Activated naive CD4-positive, alpha-beta T cell treated with anti-CD3 and anti-CD28 coated beads, Interleukin-2, amount 50 U/mL, for 24 hours (primary cell): ENCODE data around the gene ARHGEF38.

Experiments used
- H3K27ac Mint-ChIP-seq: one replicate; pipeline ENCODE4 v1.8.0; 2021; ENCODE audit warnings: mild to moderate bottlenecking, mixed read lengths
- H3K27me3 Mint-ChIP-seq: one replicate; pipeline ENCODE4 v1.8.0; 2021; ENCODE audit warnings: mixed read lengths
- H3K36me3 Mint-ChIP-seq: one replicate; pipeline ENCODE4 v1.8.0; 2021; ENCODE audit warnings: mixed read lengths
- H3K4me1 Mint-ChIP-seq: one replicate; pipeline ENCODE4 v1.8.0; 2021; ENCODE audit warnings: mixed read lengths
- H3K4me3 Mint-ChIP-seq: one replicate; pipeline ENCODE4 v1.8.0; 2021; ENCODE audit warnings: mild to moderate bottlenecking, mixed read lengths
- H3K9me3 Mint-ChIP-seq: one replicate; pipeline ENCODE4 v1.8.0; 2021; ENCODE audit warnings: mixed read lengths

Gene ARHGEF38

GRCh38 chr4:105645440-105645839 lies 93.0 kb downstream of the ARHGEF38 start:
- peaks cover 3% of the 10 kb centered on the region for H3K9me3 Mint-ChIP-seq
- peaks cover 17% of the 10 kb centered on the region for H3K27me3 Mint-ChIP-seq
- no peak overlapping the region for H3K27ac Mint-ChIP-seq
- H3K4me3 Mint-ChIP-seq, result no peak overlapping the region
- no peaks in the 10 kb centered on the region for H3K4me1 Mint-ChIP-seq
- no peaks in the 10 kb centered on the region for H3K36me3 Mint-ChIP-seq

GRCh38 chr4:105650190-105650589 lies 97.8 kb downstream of the ARHGEF38 start:
- no peak overlapping the region for H3K4me3 Mint-ChIP-seq
- H3K4me1 Mint-ChIP-seq, result no peaks in the 10 kb centered on the region
- no peaks in the 10 kb centered on the region for H3K36me3 Mint-ChIP-seq
- H3K27me3 Mint-ChIP-seq, result peaks cover 22% of the 10 kb centered on the region
- no peaks in the 10 kb centered on the region for H3K9me3 Mint-ChIP-seq
- H3K27ac Mint-ChIP-seq, result no peak overlapping the region

GRCh38 chr4:105651884-105652283 lies 99.5 kb downstream of the ARHGEF38 start:
- Mint-ChIP-seq H3K27me3 (peaks cover 22% of the 10 kb centered on the region), H3K27ac (no peak overlapping the region), H3K36me3 (no peaks in the 10 kb centered on the region), H3K9me3 (no peaks in the 10 kb centered on the region), H3K4me3 (no peak overlapping the region), H3K4me1 (no peaks in the 10 kb centered on the region)

- Mint-ChIP-seq H3K4me1 (no peaks in the 10 kb centered on the region), H3K27ac (no peak overlapping the region), H3K27me3 (peaks cover 22% of the 10 kb centered on the region)
These were observed 100.0 kb downstream of the ARHGEF38 start for GRCh38 chr4:105652286-105652888.

GRCh38 chr4:105657117-105657765 lies 104.8 kb downstream of the ARHGEF38 start:
- Mint-ChIP-seq H3K27ac (no peak overlapping the region), H3K36me3 (no peaks in the 10 kb centered on the region), H3K9me3 (no peaks in the 10 kb centered on the region), H3K4me3 (no peak overlapping the region), H3K27me3 (peaks cover 11% of the 10 kb centered on the region), H3K4me1 (no peaks in the 10 kb centered on the region)

More at GRCh38 chr4:105652286-105652888, 100.0 kb downstream of the ARHGEF38 start:
- Mint-ChIP-seq H3K36me3 (no peaks in the 10 kb centered on the region), H3K9me3 (no peaks in the 10 kb centered on the region), H3K4me3 (no peak overlapping the region)

GRCh38 chr4:105659190-105659589 lies 106.8 kb downstream of the ARHGEF38 start:
- peaks cover 9% of the 10 kb centered on the region for H3K27me3 Mint-ChIP-seq
- no peaks in the 10 kb centered on the region for H3K4me1 Mint-ChIP-seq
- H3K36me3 Mint-ChIP-seq, result no peaks in the 10 kb centered on the region
- H3K4me3 Mint-ChIP-seq, result no peak overlapping the region
- H3K9me3 Mint-ChIP-seq, result no peaks in the 10 kb centered on the region
- H3K27ac Mint-ChIP-seq, result no peak overlapping the region

- no peaks in the 10 kb centered on the region for H3K36me3 Mint-ChIP-seq
- peaks cover 9% of the 10 kb centered on the region for H3K27me3 Mint-ChIP-seq
- no peak overlapping the region for H3K4me3 Mint-ChIP-seq
- H3K4me1 Mint-ChIP-seq, result no peaks in the 10 kb centered on the region
- no peak overlapping the region for H3K27ac Mint-ChIP-seq
- no peaks in the 10 kb centered on the region for H3K9me3 Mint-ChIP-seq
These were observed 108.6 kb downstream of the ARHGEF38 start for GRCh38 chr4:105661028-105661427.

- H3K4me3 Mint-ChIP-seq, result no peak overlapping the region
- peaks cover 9% of the 10 kb centered on the region for H3K27me3 Mint-ChIP-seq
- H3K27ac Mint-ChIP-seq, result no peak overlapping the region
These were observed 110.7 kb downstream of the ARHGEF38 start for GRCh38 chr4:105662935-105663675.

GRCh38 chr4:105666693-105667092 lies 114.3 kb downstream of the ARHGEF38 start:
- Mint-ChIP-seq H3K4me1 (no peaks in the 10 kb centered on the region), H3K9me3 (no peaks in the 10 kb centered on the region), H3K27ac (no peak overlapping the region), H3K27me3 (peaks cover 10% of the 10 kb centered on the region), H3K4me3 (no peak overlapping the region), H3K36me3 (no peaks in the 10 kb centered on the region)

More at GRCh38 chr4:105662935-105663675, 110.7 kb downstream of the ARHGEF38 start:
- Mint-ChIP-seq H3K36me3 (no peaks in the 10 kb centered on the region), H3K4me1 (no peaks in the 10 kb centered on the region), H3K9me3 (no peaks in the 10 kb centered on the region)

- Mint-ChIP-seq H3K27ac (no peak overlapping the region), H3K36me3 (no peaks in the 10 kb centered on the region), H3K4me3 (no peak overlapping the region), H3K9me3 (no peaks in the 10 kb centered on the region), H3K27me3 (peaks cover 9% of the 10 kb centered on the region), H3K4me1 (no peaks in the 10 kb centered on the region)
These were observed 118.3 kb downstream of the ARHGEF38 start for GRCh38 chr4:105670684-105671083.

GRCh38 chr4:105671301-105671700 lies 118.9 kb downstream of the ARHGEF38 start:
- Mint-ChIP-seq H3K4me1 (no peaks in the 10 kb centered on the region), H3K36me3 (no peaks in the 10 kb centered on the region), H3K9me3 (no peaks in the 10 kb centered on the region), H3K27ac (no peak overlapping the region), H3K4me3 (no peak overlapping the region), H3K27me3 (peaks cover 6% of the 10 kb centered on the region)

GRCh38 chr4:105674011-105674410 lies 121.6 kb downstream of the ARHGEF38 start:
- H3K4me3 Mint-ChIP-seq, result no peak overlapping the region
- H3K4me1 Mint-ChIP-seq, result no peaks in the 10 kb centered on the region
- H3K27me3 Mint-ChIP-seq, result peaks cover 6% of the 10 kb centered on the region
- no peak overlapping the region for H3K27ac Mint-ChIP-seq
- no peaks in the 10 kb centered on the region for H3K9me3 Mint-ChIP-seq
- no peaks in the 10 kb centered on the region for H3K36me3 Mint-ChIP-seq

GRCh38 chr4:105677709-105678108 lies 125.3 kb downstream of the ARHGEF38 start:
- no peak overlapping the region for H3K4me3 Mint-ChIP-seq
- no peaks in the 10 kb centered on the region for H3K27me3 Mint-ChIP-seq
- H3K9me3 Mint-ChIP-seq, result no peaks in the 10 kb centered on the region
- H3K27ac Mint-ChIP-seq, result no peak overlapping the region
- H3K4me1 Mint-ChIP-seq, result no peaks in the 10 kb centered on the region
- peaks cover 7% of the 10 kb centered on the region for H3K36me3 Mint-ChIP-seq

- H3K27me3 Mint-ChIP-seq, result no peaks in the 10 kb centered on the region
- H3K4me3 Mint-ChIP-seq, result no peak overlapping the region
- no peaks in the 10 kb centered on the region for H3K9me3 Mint-ChIP-seq
- H3K4me1 Mint-ChIP-seq, result no peaks in the 10 kb centered on the region
- H3K36me3 Mint-ChIP-seq, result peaks cover 9% of the 10 kb centered on the region
- no peak overlapping the region for H3K27ac Mint-ChIP-seq
These were observed 126.8 kb downstream of the ARHGEF38 start for GRCh38 chr4:105679186-105679585.

GRCh38 chr4:105683038-105683437 lies 130.6 kb downstream of the ARHGEF38 start:
- peaks cover 14% of the 10 kb centered on the region for H3K36me3 Mint-ChIP-seq
- H3K9me3 Mint-ChIP-seq, result no peaks in the 10 kb centered on the region
- no peak overlapping the region for H3K27ac Mint-ChIP-seq
- no peaks in the 10 kb centered on the region for H3K4me1 Mint-ChIP-seq
- H3K27me3 Mint-ChIP-seq, result no peaks in the 10 kb centered on the region
- no peak overlapping the region for H3K4me3 Mint-ChIP-seq

GRCh38 chr4:105686571-105686970 lies 134.2 kb downstream of the ARHGEF38 start:
- H3K27ac Mint-ChIP-seq, result no peak overlapping the region
- no peaks in the 10 kb centered on the region for H3K27me3 Mint-ChIP-seq
- H3K4me3 Mint-ChIP-seq, result no peak overlapping the region
- H3K36me3 Mint-ChIP-seq, result peaks cover 18% of the 10 kb centered on the region
- H3K9me3 Mint-ChIP-seq, result no peaks in the 10 kb centered on the region
- H3K4me1 Mint-ChIP-seq, result no peaks in the 10 kb centered on the region
